Endothelial cell of umbilical vein (primary cell): ENCODE results near the gene REM2. TPM values are rescaled to one million over a fixed set of nuclear protein-coding genes. Genes with fewer than 3 reads are reported as not detected.

Experiments
- BruUV-seq: library from RNA; stranded (reverse); fragments of 400-500 nt; replicated peaks from 2 replicates; lab custom pipeline; 2021; lab: Mats Ljungman, UMichigan
- CTCF ChIA-PET: fragments of 300-600, 350-600 bp; sonication (Branson Sonifier 250); formaldehyde crosslinking; loops from one replicate; lab custom pipeline; 2021; ENCODE audit warnings: antibody characterized with exemption, inconsistent platforms; lab: Charles Lee
- POLR2A ChIA-PET: fragments of 300-600, 350-600 bp; sonication (Branson Sonifier 250); formaldehyde crosslinking; loops from one replicate; lab custom pipeline; 2021; ENCODE audit warnings: antibody characterized with exemption, inconsistent platforms; lab: Charles Lee
- DNase-seq: peaks from one replicate; pipeline ENCODE4 v3.0.0-alpha.2; 2011; ENCODE audit warnings: low read depth, low spot score
- FAIRE-seq: peaks from 2 replicates; lab custom pipeline; 2011; peaks lifted over from hg19 to GRCh38; lab: Jason Lieb, UNC
- H2AFZ ChIP-seq: 2 replicates; pipeline ENCODE4 v1.6.0; 2012; ENCODE audit warnings: low read depth, low read length, control low read depth, inconsistent platforms
- H3K27ac ChIP-seq: 2 replicates; pipeline ENCODE4 v1.5.1; 2011; ENCODE audit warnings: low read depth, mild to moderate bottlenecking, control low read depth, low read length, moderate library complexity; ENCODE audit not compliant: insufficient read depth
- H3K27me3 ChIP-seq, 2 experiments: 2 replicates each; pipeline versions ENCODE4 v1.6.0 to v1.6.1; 2011; ENCODE audit warnings: low read length in 2 of 2, mixed read lengths in 1 of 2; ENCODE audit not compliant: control insufficient read depth in 2 of 2, insufficient read depth in 2 of 2
- H3K36me3 ChIP-seq, 2 experiments: 2 replicates in 1 of 2; 3 replicates in 1 of 2; pipeline ENCODE4 v1.5.1; 2011; ENCODE audit warnings: low read length in 2 of 2, mild to moderate bottlenecking in 1 of 2, moderate library complexity in 1 of 2; ENCODE audit not compliant: control insufficient read depth in 2 of 2, insufficient read depth in 2 of 2; ENCODE audit errors: extremely low read depth in 1 of 2
- H3K4me1 ChIP-seq: 3 replicates; pipeline ENCODE4 v1.5.1; 2011; ENCODE audit warnings: mild to moderate bottlenecking, low read length; ENCODE audit not compliant: control insufficient read depth, insufficient read depth; ENCODE audit errors: extremely low read depth
- H3K4me2 ChIP-seq: 2 replicates; pipeline ENCODE4 v1.6.1; 2011; ENCODE audit warnings: low read length, control low read depth, mixed read lengths; ENCODE audit not compliant: insufficient read depth
- H3K4me3 ChIP-seq, 3 experiments: fragments of 200-600 bp in 1 of 3; sonication (generic), shearing (Covaris generic) in 1 of 3; replicated peaks in 1 of 3; 2 replicates each; pipeline ENCODE4 v1.5.1; 2011 to 2016; ENCODE audit warnings: control low read depth in 3 of 3, low read length in 3 of 3, mild to moderate bottlenecking in 2 of 3, inconsistent platforms in 1 of 3, low read depth in 1 of 3, moderate library complexity in 1 of 3; ENCODE audit not compliant: insufficient read depth in 1 of 3
- H3K79me2 ChIP-seq: 2 replicates; pipeline ENCODE4 v1.6.0; 2012; ENCODE audit warnings: low read length, inconsistent platforms; ENCODE audit not compliant: control insufficient read depth, insufficient read depth
- H3K9ac ChIP-seq: replicated peaks from 2 replicates; pipeline ENCODE3; 2011; ENCODE audit warnings: low read length, control low read depth; ENCODE audit not compliant: insufficient read depth; ENCODE audit errors: extremely low read depth
- H3K9me1 ChIP-seq: replicated peaks from 3 replicates; pipeline ENCODE4 v1.6.0; 2011; ENCODE audit warnings: mild to moderate bottlenecking, low read length; ENCODE audit not compliant: control insufficient read depth, insufficient read depth; ENCODE audit errors: extremely low read depth
- H3K9me3 ChIP-seq: replicated peaks from 2 replicates; pipeline ENCODE4 v1.5.1; 2012; ENCODE audit warnings: low read length, inconsistent platforms; ENCODE audit not compliant: control insufficient read depth, insufficient read depth
- H4K20me1 ChIP-seq: replicated peaks from 2 replicates; pipeline ENCODE3; 2011; ENCODE audit warnings: mild to moderate bottlenecking, low read length; ENCODE audit not compliant: control insufficient read depth, insufficient read depth; ENCODE audit errors: extremely low read depth
- EZH2 ChIP-seq: IDR thresholded peaks from 2 replicates; pipeline ENCODE4 v1.6.1; 2012; ENCODE audit warnings: borderline replicate concordance, low read depth, mild to moderate bottlenecking, moderate library complexity, low read length, inconsistent platforms; ENCODE audit not compliant: severe bottlenecking
- FOS ChIP-seq: IDR thresholded peaks from 2 replicates; pipeline ENCODE4 v1.6.1; 2011; ENCODE audit warnings: mild to moderate bottlenecking, low read length, moderate library complexity, borderline replicate concordance; ENCODE audit not compliant: insufficient read depth
- GATA2 ChIP-seq: IDR thresholded peaks from 2 replicates; pipeline ENCODE4 v1.7.0; 2011; ENCODE audit warnings: low read depth, mild to moderate bottlenecking, moderate library complexity, mixed read lengths, low read length; ENCODE audit not compliant: insufficient read length, insufficient read depth
- JUN ChIP-seq: IDR thresholded peaks from 2 replicates; pipeline ENCODE4 v1.6.1; 2011; ENCODE audit warnings: borderline replicate concordance, low read depth; ENCODE audit not compliant: insufficient read length, insufficient read depth
- MYC ChIP-seq: IDR thresholded peaks from one replicate; pipeline ENCODE4 v1.6.1; 2011; ENCODE audit warnings: mild to moderate bottlenecking, low read depth, low read length
- POLR2A ChIP-seq: IDR thresholded peaks from 2 replicates; pipeline ENCODE4 v1.6.1; 2012; ENCODE audit warnings: low read depth, mild to moderate bottlenecking, control low read depth, low read length
- POLR2AphosphoS5 ChIP-seq: IDR thresholded peaks from 2 replicates; pipeline ENCODE4 v1.6.1; 2012; ENCODE audit warnings: low read depth, mild to moderate bottlenecking, control low read depth, low read length, moderate library complexity; ENCODE audit not compliant: insufficient read depth
- dilution Hi-C: fragments of 300-500 bp; cut with MboI; formaldehyde crosslinking; loops from one replicate; pipeline ENCODE4 v1.15.0; 2019; ENCODE audit warnings: low sequenced_read_pairs; ENCODE audit not compliant: extremely low pct_ligation_motif_present
- intact Hi-C: fragments of 100-400 bp; cut with micrococcal nuclease; formaldehyde crosslinking; loops from one replicate; pipeline ENCODE4 v1.10.0; 2022
- polyA plus RNA-seq, 4 experiments: library from polyadenylated mRNA; depleted of rRNA in 3 of 4; stranded (reverse) in 3 of 4; unstranded in 1 of 4; fragments of >200 nt; gene quantifications; 2 replicates each; pipeline versions ENCODE4 v1.2.1 to v1.2.3, GENCODE V29; 2011 to 2012; ENCODE audit warnings: missing spikeins in 1 of 4
- total RNA-seq: library from RNA; stranded (reverse); gene quantifications from 2 replicates; pipeline ENCODE4 v1.2.3, GENCODE V29; 2021
- TF ChIP-seq, protein P1 (sequence below): IDR thresholded peaks from 2 replicates; pipeline ENCODE4 v1.6.1; 2011; ENCODE audit not compliant: insufficient read depth, insufficient read length
- TF ChIP-seq, protein P2 (sequence below), 2 donors: IDR thresholded peaks; 1 replicate in 1 of 2; 2 replicates in 1 of 2; pipeline ENCODE4 v1.5.1; 2011; ENCODE audit warnings: low read length in 2 of 2, mild to moderate bottlenecking in 2 of 2, moderate library complexity in 2 of 2, control low read depth in 1 of 2, inconsistent platforms in 1 of 2, low read depth in 1 of 2; ENCODE audit not compliant: insufficient read depth in 1 of 2; ENCODE audit errors: extremely low read depth in 1 of 2

The REM2 gene
- total and polyA plus RNA-seq, 2 donors (not counting 3 experiments of a cell fraction or from before 2014, with no cell fraction given): 0.33 TPM; not detected in 1

DNA sequence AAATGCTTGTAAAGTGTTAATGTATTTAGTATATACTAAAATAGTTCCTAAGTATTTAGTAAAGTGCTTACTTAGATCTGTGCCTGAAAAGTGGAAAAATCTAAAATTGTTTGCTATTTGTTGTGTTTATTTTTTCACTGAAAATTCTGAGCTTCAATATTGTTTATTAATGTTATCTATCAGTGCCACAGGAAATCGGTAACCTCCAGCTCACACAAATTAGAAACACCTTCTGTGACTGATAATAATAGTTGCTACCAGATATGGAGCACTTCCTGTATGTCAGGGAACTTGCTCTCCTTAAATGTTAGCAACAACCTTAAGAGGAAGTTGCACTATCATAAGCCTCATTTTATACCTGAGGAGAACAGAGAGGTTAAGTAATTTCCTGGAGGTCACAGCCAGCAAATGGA lies 12.2 kb upstream of the REM2 start:
- DNase-seq: no peak
- TF ChIP-seq GATA2 (no peak), FOS (no peak), POLR2A (no peak), JUN (no peak), EZH2 (no peak), POLR2AphosphoS5 (no peak), MYC (no peak)
- TF ChIP-seq, protein P1, sequence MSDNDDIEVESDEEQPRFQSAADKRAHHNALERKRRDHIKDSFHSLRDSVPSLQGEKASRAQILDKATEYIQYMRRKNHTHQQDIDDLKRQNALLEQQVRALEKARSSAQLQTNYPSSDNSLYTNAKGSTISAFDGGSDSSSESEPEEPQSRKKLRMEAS: no peak
- TF ChIP-seq, protein P2, sequence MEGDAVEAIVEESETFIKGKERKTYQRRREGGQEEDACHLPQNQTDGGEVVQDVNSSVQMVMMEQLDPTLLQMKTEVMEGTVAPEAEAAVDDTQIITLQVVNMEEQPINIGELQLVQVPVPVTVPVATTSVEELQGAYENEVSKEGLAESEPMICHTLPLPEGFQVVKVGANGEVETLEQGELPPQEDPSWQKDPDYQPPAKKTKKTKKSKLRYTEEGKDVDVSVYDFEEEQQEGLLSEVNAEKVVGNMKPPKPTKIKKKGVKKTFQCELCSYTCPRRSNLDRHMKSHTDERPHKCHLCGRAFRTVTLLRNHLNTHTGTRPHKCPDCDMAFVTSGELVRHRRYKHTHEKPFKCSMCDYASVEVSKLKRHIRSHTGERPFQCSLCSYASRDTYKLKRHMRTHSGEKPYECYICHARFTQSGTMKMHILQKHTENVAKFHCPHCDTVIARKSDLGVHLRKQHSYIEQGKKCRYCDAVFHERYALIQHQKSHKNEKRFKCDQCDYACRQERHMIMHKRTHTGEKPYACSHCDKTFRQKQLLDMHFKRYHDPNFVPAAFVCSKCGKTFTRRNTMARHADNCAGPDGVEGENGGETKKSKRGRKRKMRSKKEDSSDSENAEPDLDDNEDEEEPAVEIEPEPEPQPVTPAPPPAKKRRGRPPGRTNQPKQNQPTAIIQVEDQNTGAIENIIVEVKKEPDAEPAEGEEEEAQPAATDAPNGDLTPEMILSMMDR (IDR thresholded peaks at IDR 0.05; ENCODE audit: extremely low read depth in 1 of 2, insufficient read depth in 1 of 2, low read depth in 1 of 2, low read length in 2 of 2): no peak
- peak overlapping the region; percentile 68 to 78 (median 76) for H3K4me3 ChIP-seq
- no peaks in the 10 kb centered on the region for H3K9me1 ChIP-seq
- no peaks in the 10 kb centered on the region for H4K20me1 ChIP-seq
- dilution Hi-C loops: no loop called here
- no peaks in the 10 kb centered on the region for H3K27me3 ChIP-seq
- H3K27ac ChIP-seq: peak overlapping the region; percentile 89
- intact Hi-C loops: no loop called here
- H3K36me3 ChIP-seq: peaks cover 11 to 17% of the 10 kb centered on the region in 2 experiments
- ChIA-PET CTCF (interaction anchor here (0.8 to 4.7 kb wide), 11 partner anchors 9 to 311 kb away, joined by 3 to 75 read pairs (median 14); partner anchors contain the start of gene MMP14), POLR2A (no interaction called here)
- H3K9me3 ChIP-seq: no peaks in the 10 kb centered on the region
- peaks cover 15% of the 10 kb centered on the region for H3K79me2 ChIP-seq
- peak overlapping the region; percentile 93 for H3K9ac ChIP-seq
- peak; percentile 8 for FAIRE-seq
- BruUV-seq: no TSS peak
- H3K4me1 ChIP-seq: peaks cover 18% of the 10 kb centered on the region
- peak overlapping the region; percentile 97 for H2AFZ ChIP-seq
- peak overlapping the region; percentile 97 for H3K4me2 ChIP-seq
